ENCODE measurements around the gene WDR93. TPM values are rescaled to one million over a fixed set of nuclear protein-coding genes. Genes with fewer than 3 reads are reported as not detected.

Gene WDR93
- total RNA-seq, 1 donor from 2014 or later, result 1.2 TPM

DNA sequence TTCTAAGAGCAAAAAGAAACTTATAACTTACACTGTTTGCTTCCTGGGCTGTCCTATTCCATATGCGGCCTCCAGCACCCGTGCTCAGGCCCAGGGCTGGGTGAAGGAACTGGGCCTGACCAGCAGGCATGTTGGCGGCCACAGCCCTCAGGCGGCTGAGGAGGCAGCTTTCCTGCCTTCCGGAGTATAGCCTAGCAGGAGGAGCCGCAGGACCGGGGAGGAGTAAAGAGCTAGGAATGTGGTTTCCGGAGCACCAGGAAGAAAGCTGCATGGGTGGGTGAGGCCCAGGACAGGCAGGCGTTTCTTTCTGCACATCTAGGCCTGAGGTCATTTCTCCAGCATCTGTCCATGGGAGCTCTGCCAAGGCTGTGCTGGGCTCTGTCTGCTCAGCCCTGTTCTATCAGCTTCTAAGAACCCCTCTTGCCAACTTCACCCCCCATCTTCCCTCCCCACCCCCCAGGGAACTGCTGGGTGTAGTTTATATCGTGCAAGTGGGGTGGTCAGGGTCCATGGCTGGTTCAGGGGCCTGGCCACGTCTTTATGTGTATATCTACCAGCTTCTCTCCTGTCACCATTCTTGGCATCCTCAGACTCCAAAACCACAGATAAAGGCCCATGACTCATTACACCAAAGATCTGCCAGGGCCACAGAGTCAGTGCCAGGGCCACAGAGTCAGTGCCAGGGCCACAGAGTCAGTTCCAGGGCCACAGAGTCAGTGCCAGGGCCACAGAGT, 27.6 kb upstream of the WDR93 start:
- DNase-seq (ENCODE audit: low read depth), result no peak

DNA sequence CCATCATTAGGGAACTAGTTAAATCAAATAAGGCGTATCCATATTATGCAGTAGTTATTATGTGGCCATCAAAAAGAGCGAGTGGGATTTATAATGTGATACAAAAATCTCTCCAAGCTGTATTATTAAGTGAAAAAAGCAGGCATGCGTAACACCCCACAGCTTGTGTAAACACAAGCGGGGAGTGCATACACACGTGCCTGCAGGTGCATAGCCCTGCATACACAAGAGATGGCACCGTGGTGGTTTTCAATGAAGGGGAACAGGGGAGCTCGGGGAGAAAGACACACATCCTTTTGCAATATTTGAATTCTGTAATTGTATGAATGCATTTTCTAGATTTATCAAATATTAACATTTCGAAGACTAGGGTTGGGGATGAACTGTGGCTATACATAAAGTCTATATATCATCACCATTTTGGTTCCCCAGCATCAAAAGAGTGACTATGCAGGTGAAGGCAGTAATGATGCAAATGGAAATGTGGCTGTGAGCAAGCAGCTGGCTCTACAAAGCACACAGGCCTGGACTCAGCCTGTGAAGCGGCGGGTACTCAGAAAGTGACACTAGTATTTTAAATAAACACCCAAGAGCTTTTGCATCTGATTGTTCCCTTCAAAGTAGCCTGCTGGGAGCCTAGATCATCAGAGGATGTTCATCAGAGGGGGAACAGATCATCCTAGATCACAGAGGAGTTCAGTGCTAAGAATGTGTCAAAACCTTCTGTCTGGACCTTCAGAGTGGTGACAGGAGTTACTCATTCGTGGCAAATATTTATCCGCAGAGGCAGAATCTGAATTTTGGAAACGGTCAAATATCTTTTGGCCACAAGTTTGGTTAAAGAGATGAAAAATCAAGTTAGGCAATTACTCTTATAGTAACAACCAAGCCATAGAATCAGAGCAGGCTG, 25.9 kb upstream of the WDR93 start:
- DNase-seq (ENCODE audit: low read depth), result no peak

DNA sequence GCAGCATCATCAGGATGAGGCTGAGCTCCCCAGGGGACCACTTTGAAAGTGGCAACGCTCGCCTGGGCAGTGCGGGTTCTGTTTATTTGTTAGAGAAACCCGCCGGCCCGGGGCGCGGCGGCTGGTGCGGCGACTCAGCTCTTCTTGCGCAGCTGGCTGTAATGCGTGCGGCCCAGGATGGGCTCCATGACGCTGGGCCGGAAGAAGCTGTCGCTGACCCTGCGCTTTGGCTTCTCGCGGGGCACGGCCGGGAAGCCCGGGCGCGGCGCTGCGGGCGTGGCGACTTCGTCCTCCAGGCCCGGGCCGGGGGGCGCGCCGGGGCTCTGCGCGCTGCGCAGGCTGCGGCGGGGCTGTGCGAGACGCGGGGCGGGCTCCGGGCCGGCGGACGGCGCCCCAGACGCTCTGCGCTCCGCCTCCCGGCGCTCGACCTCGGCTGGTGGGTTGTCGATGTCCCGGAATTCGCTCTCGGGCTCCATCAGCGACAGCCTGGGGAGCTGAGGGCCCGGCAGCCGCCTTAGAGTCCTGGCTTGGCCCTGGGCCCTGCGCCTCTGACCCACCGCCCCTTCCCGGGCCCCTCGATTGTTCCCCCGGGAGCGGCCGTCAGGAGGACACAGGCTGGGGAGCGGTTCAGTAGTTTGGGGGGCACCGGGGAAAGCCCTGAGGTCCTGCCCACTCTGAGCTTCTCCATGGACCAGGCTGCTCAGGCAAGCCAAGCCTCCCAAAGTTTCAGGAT, 25.0 kb upstream of the WDR93 start:
- no peak for DNase-seq (ENCODE audit: low read depth)

DNA sequence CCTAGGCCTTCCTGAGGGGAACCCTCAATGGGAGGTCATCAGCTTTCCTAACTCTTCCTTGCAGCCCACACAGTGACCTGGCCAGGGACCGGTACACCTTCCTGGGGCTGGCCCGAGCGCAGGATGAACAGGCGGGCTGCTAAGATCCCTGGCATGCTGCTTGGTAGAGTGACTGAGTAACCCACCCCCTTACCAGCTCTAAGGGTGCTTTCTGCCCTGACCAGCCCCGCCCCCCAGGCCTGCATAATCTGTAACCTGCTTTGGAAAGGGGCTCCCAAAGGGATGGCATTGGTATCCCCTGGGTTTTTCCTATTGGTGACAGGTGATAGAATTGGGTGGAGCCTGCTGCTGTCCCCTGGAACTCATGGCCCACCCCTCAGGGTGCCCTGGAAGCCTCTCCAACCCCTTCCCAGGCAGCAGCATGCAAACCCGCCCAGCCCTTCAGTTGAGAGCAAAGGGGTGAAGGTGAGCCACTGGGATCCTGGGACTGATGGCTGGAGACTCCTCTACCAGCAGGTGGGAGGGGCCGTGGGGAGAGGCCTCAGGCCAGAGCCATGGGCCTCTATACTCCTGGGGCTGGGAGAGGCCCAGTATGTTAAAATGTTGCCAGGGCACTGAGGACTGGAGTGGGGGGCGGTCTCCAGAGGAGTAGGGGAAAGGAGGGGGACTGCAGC, 24.3 kb upstream of the WDR93 start:
- no peak for DNase-seq (ENCODE audit: low read depth)

- no peak for DNase-seq (ENCODE audit: low read depth)
Measured at GRCh38 chr15:89666858-89667705, 23.5 kb upstream of the WDR93 start.

GRCh38 chr15:89667706-89667960, 23.0 kb upstream of the WDR93 start:
- no peak for DNase-seq (ENCODE audit: low read depth)

GRCh38 chr15:89668171-89668570, 22.4 kb upstream of the WDR93 start:
- DNase-seq (ENCODE audit: low read depth), result no peak

DNA sequence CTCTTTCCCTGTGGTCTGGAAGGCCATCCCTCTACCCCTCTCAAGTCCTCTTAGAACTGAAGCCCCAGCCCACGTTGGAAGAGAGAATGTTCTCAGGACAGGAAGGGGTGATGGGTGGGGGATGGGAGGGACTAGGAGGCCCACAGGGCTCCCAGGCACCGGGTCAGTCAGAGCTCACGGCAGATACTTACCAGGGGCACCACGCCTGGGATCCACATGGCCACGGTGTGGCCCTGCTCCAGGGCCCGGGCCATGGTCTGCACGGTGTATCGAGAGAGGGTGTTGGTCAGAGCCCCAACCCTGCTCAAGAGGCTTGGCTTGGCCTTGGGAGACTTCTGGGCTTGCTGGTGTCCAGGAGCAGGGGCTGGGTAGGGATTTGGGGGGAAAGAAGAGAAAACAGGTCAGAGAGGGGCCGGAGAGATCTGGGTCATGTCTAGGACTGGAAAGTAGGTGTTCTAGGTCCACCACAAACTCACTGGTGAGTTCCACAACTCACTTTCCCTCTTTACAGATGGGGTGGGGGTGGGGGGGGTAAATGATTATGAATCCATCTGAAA, 21.2 kb upstream of the WDR93 start:
- DNase-seq (ENCODE audit: low read depth), result no peak

DNA sequence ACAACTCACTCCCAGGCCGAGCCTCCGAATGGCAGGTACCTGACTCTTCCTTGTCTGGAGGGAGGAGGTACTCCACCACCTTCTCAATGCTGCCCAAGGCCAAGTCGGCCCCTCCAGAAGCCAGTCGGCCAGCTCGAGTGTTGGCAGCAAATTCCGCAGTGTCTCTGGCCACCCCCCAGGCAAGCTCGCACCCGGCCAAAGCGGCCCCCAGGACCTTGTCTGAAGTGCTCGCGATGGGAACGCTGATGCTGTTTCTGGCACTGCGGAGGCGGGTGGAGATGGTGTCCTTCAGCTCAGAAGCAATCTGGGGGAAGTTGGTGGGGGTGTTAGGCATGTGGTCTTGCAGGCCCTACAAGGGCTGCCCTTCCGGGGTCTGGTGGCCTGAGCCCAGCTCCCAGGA, 20.7 kb upstream of the WDR93 start:
- DNase-seq (ENCODE audit: low read depth), result no peak

DNA sequence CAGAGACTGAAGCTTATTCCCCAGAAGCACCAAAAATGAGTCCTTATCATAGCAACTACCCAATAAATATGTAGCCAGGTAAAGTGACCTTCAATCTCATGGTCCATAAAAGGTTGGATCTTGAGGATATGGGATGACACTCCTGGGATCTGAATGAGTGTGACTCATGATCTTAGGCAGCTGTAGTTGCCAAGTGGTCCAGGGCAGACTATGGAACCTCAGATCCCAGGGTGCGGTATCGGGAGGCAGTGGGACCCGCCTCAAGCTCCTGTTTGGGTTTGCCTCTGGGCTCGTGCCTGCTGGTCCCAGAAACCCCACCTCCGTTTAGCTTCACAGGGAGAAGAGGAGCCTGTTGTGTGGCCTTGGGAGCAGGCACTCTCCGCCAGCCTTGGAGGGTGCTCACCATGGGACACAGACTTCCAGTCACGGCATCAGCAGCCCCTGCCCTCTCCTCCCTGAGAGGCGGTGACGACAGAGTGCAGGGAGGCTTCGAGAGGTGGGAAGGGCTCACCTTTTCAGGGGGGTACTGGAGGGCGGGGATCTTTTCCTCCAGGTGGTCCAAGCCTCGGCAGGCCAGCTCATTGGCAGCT, 19.5 kb upstream of the WDR93 start:
- no peak for DNase-seq (ENCODE audit: low read depth)

GRCh38 chr15:89671687-89672086, 18.9 kb upstream of the WDR93 start:
- no peak for DNase-seq (ENCODE audit: low read depth)

GRCh38 chr15:89672221-89673164, 18.1 kb upstream of the WDR93 start:
- no peak for DNase-seq (ENCODE audit: low read depth)

DNA sequence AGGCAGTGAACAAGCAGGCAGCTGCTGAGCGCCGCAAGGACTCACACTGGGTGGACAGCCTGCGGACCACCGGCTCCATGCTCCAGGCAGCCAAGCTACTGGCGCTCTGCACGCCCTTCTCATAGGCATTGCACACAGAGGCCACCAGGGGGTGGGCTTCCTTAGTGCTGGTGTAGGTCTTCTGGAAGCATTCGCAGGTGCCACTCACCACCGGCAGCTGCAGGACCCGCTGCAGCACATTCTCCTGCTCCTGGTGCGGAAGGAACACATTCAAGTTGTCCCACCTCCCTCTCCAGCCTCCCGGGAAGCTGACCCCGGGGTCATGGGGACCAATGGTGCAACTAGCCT, 17.5 kb upstream of the WDR93 start:
- no peak for DNase-seq (ENCODE audit: low read depth)

- DNase-seq (ENCODE audit: low read depth), result no peak
Measured at GRCh38 chr15:89674526-89674925, 16.1 kb upstream of the WDR93 start.

GRCh38 chr15:89675606-89676005, 15.0 kb upstream of the WDR93 start:
- no peak for DNase-seq (ENCODE audit: low read depth)

DNA sequence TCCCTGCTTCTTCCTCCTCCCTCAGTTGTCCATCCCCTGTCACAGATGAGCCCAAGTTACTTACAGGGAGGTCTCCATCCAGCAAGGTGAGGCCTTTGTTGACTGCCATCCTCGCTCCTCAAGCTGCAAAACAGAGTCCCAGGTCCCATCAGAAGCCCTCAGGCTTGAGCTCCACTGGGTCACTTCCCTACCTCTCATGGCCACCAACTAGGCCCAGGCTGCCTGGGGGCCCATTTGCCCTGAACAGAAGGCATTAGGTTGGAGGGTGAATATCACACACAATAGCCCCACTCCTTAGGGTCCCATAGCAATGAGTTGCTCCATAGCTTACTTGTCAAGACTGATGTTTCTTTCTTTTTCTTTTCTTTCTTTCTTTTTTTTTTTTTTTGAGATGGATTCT, 13.2 kb upstream of the WDR93 start:
- no peak for DNase-seq (ENCODE audit: low read depth)

DNA sequence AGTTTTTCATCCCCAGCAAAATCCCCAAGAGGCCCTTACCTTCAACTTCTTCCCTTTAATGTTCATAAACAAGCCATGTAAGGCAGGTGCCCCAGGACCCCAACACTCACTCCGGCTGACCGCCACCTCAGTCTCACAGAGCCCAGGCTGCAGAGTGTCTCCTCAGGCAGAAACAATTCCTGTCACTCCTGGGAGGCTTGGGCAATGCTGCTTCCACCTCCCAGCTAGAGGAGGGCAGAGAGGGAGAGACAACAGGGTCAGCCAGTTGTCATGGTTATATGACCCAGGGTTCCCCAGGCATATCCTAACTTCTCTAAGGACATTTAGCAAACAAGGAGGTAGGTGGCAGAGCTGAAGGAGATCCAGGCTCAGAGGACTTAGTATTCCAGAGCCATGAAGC, 11.4 kb upstream of the WDR93 start, which contains the start of gene PLIN1:
TSS of gene PLIN1 (minus strand) at position 156 of the 400 bp plus-strand sequence. CDS start 1,878 bp downstream, outside the sequence.
- DNase-seq (ENCODE audit: low read depth), result no peak

- DNase-seq (ENCODE audit: low read depth), result peak; percentile 75
Measured at GRCh38 chr15:89680282-89680873, 10.2 kb upstream of the WDR93 start.

DNA sequence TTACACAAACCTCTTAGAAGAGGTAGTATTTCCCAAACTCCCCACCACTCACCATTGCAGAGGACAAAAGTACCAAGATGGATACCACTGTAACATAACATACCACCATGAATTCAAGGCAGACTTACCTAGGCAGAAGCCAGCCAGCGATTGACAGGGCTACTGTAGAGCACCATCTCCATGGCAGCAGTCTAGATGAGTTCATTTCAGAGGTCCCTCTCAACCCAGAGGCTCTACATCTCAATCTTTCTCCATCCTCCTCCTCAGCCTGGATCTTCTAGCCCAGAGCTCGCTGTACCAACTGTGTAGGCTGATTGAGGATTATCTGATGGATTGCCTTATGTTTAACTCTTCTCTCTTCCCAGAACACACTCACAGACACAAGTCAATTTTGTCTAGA, 9.5 kb upstream of the WDR93 start:
- no peak for DNase-seq (ENCODE audit: low read depth)

Data from renal cortical epithelial cell (primary cell).